Loucy (cell line): Measurements from ENCODE around the gene PKDCC.

Experiments used
- CTCF ChIP-seq: fragments of 200-600 bp; sonication (generic); conservative IDR thresholded peaks from 2 replicates; pipeline ENCODE4 v1.5.1; 2014; ENCODE audit warnings: mild to moderate bottlenecking, antibody characterized with exemption, low read length
- EZH2phosphoT487 ChIP-seq: fragments of 200-600 bp; IDR thresholded peaks from 2 replicates; pipeline ENCODE4 v1.6.1; 2018; ENCODE audit warnings: antibody characterized with exemption, mild to moderate bottlenecking, moderate library complexity, borderline replicate concordance

- no peak for TF ChIP-seq CTCF
- no peak for TF ChIP-seq EZH2phosphoT487
Observed at GRCh38 chr2:42090216-42090615, 42.4 kb downstream of the PKDCC start.
